B cell (primary cell): ENCODE measurements around the gene XPO6. TPM values are rescaled to one million over a fixed set of nuclear protein-coding genes. Genes with fewer than 3 reads are reported as not detected.

Source experiments
- ATAC-seq: fragments of 200-7000 bp; cut with Tn5 transposase; one replicate; pipeline ENCODE4 v1.10.0; 2021; ENCODE audit warnings: low read depth, mild to moderate bottlenecking, moderate number of reproducible peaks, moderate library complexity
- CTCF ChIA-PET: fragments of 350-600 bp; sonication (Branson Sonifier 250); formaldehyde crosslinking; loops from one replicate; lab custom pipeline; 2021; ENCODE audit warnings: antibody characterized with exemption, inconsistent platforms; lab: Charles Lee
- POLR2A ChIA-PET: fragments of 350-600 bp; sonication (Branson Sonifier 250); formaldehyde crosslinking; loops from one replicate; lab custom pipeline; 2021; ENCODE audit warnings: antibody characterized with exemption; lab: Charles Lee
- DNase-seq: peaks from one replicate; pipeline ENCODE4 v3.0.0; 2013
- H2AFZ ChIP-seq: 2 replicates; pipeline ENCODE4 v1.6.1; 2012; ENCODE audit warnings: mild to moderate bottlenecking, low read depth, low read length; ENCODE audit not compliant: insufficient read depth, poor library complexity, severe bottlenecking
- H3K27ac ChIP-seq, 2 donors: 1 replicate in 1 of 2; 2 replicates in 1 of 2; pipeline ENCODE4 v1.5.1; 2012 to 2013; ENCODE audit warnings: low read length in 2 of 2, mild to moderate bottlenecking in 2 of 2, moderate library complexity in 1 of 2
- H3K27me3 ChIP-seq, 4 experiments: fragments of 200-600 bp in 1 of 4; sonication (generic) in 1 of 4; replicated peaks in 1 of 4; 1 replicate in 2 of 4; 2 replicates in 2 of 4; pipeline versions ENCODE4 v1.6.1 to v1.7.0; 2013 to 2016; ENCODE audit warnings: low read length in 3 of 4, mild to moderate bottlenecking in 2 of 4, mixed read lengths in 1 of 4, moderate library complexity in 1 of 4; ENCODE audit not compliant: insufficient read depth in 4 of 4, control insufficient read depth in 3 of 4; ENCODE audit errors: control extremely low read depth in 1 of 4
- H3K36me3 ChIP-seq, 2 experiments: replicated peaks in 1 of 2; 1 replicate in 1 of 2; 2 replicates in 1 of 2; pipeline versions ENCODE4 v1.6.1 to v1.7.1; 2013; ENCODE audit warnings: low read length in 1 of 2; ENCODE audit not compliant: insufficient read depth in 2 of 2, control insufficient read depth in 1 of 2; ENCODE audit errors: control extremely low read depth in 1 of 2, extremely low read depth in 1 of 2
- H3K4me1 ChIP-seq, 2 donors: fragments of 200-600 bp in 1 of 2; sonication (generic) in 1 of 2; 1 replicate in 1 of 2; 2 replicates in 1 of 2; pipeline versions ENCODE4 v1.5.1 to v1.6.1; 2013 to 2017; ENCODE audit warnings: low read length in 2 of 2; ENCODE audit not compliant: control insufficient read depth in 2 of 2, insufficient read depth in 2 of 2
- H3K4me2 ChIP-seq: replicated peaks from 2 replicates; pipeline ENCODE3; 2012; ENCODE audit warnings: mild to moderate bottlenecking, low read depth, low read length; ENCODE audit not compliant: poor library complexity, severe bottlenecking
- H3K4me3 ChIP-seq, 5 experiments: fragments of 200-600 bp in 1 of 5; sonication (generic) in 1 of 5; 1 replicate in 3 of 5; 2 replicates in 2 of 5; pipeline versions ENCODE4 v1.5.1 to v1.7.0; 2011 to 2016; ENCODE audit warnings: low read length in 4 of 5, mild to moderate bottlenecking in 4 of 5, low read depth in 2 of 5, control low read depth in 1 of 5, moderate library complexity in 1 of 5; ENCODE audit not compliant: insufficient read depth in 1 of 5; ENCODE audit errors: control extremely low read depth in 1 of 5, extremely low read depth in 1 of 5
- H3K79me2 ChIP-seq: fragments of 200-600 bp; sonication (generic); one replicate; pipeline ENCODE4 v1.6.0; 2016; ENCODE audit warnings: low read length; ENCODE audit not compliant: control insufficient read depth, insufficient read depth
- H3K9ac ChIP-seq: fragments of 200-600 bp; sonication (generic); 2 replicates; pipeline ENCODE4 v1.6.1; 2017; ENCODE audit warnings: mild to moderate bottlenecking, low read length, moderate library complexity
- H3K9me3 ChIP-seq, 3 donors: one replicate each; pipeline versions ENCODE4 v1.6.1 to v1.7.1; 2013; ENCODE audit warnings: low read length in 2 of 3; ENCODE audit not compliant: control insufficient read depth in 2 of 3, insufficient read depth in 1 of 3; ENCODE audit errors: control extremely low read depth in 1 of 3
- H4K20me1 ChIP-seq: 2 replicates; pipeline ENCODE4 v1.6.0; 2012; ENCODE audit warnings: mild to moderate bottlenecking, low read length; ENCODE audit not compliant: insufficient read depth, control insufficient read depth, poor library complexity, severe bottlenecking
- H3K27ac Mint-ChIP-seq: one replicate; pipeline ENCODE4 v1.8.0; 2021; ENCODE audit warnings: mixed read lengths
- H3K27me3 Mint-ChIP-seq: one replicate; pipeline ENCODE4 v1.8.0; 2021; ENCODE audit warnings: mixed read lengths
- H3K4me1 Mint-ChIP-seq: one replicate; pipeline ENCODE4 v1.8.0; 2021; ENCODE audit warnings: mixed read lengths
- H3K4me3 Mint-ChIP-seq: one replicate; pipeline ENCODE4 v1.8.0; 2021; ENCODE audit warnings: mixed read lengths
- H3K9me3 Mint-ChIP-seq: one replicate; pipeline ENCODE4 v1.8.0; 2022; ENCODE audit warnings: mixed read lengths; ENCODE audit not compliant: insufficient read depth
- CTCF ChIP-seq: fragments of 200-600 bp; IDR thresholded peaks from one replicate; pipeline ENCODE4 v1.8.0; 2022; ENCODE audit warnings: antibody characterized with exemption, mild to moderate bottlenecking
- EZH2 ChIP-seq: IDR thresholded peaks from 2 replicates; pipeline ENCODE4 v1.6.1; 2012; ENCODE audit warnings: borderline replicate concordance, low read depth, mild to moderate bottlenecking, moderate library complexity, low read length; ENCODE audit not compliant: insufficient read depth, poor library complexity, severe bottlenecking
- WGBS: methylation state at CpG from one replicate; pipeline ENCODE4 v1.1.5; 2013; ENCODE audit warnings: missing lambda C conversion rate; ENCODE audit not compliant: insufficient coverage; 5-methylcytosine and 5-hydroxymethylcytosine counted together
- intact Hi-C: fragments of 100-400 bp; cut with micrococcal nuclease; formaldehyde crosslinking; loops from one replicate; pipeline ENCODE4 v1.10.0; 2022
- polyA plus RNA-seq: library from polyadenylated mRNA; depleted of rRNA; stranded (reverse); fragments of >200 nt; gene quantifications from 2 replicates; pipeline ENCODE4 v1.2.3, GENCODE V29; 2012
- total RNA-seq, 2 donors: library from RNA; stranded (reverse); fragments of 120-200 nt in 1 of 2; gene quantifications; 1 replicate in 1 of 2; 2 replicates in 1 of 2; pipeline versions ENCODE4 v1.2.3 to v1.2.4, GENCODE V29; 2013 to 2022

Gene XPO6
- total and polyA plus RNA-seq, 2 donors (not counting 1 experiment from before 2014, with no cell fraction given): 259 to 303 TPM

GRCh38 chr16:28121527-28121926 is 90.2 kb downstream of the XPO6 start:
- Histone ChIP-seq H3K36me3 (peaks cover 13 to 85% of the 10 kb centered on the region in 2 experiments), H3K4me3 (no peak overlapping the region), H3K27me3 (no peaks in the 10 kb centered on the region), H3K27ac (no peak overlapping the region), H3K4me1 (no peaks in the 10 kb centered on the region), H3K79me2 (no peaks in the 10 kb centered on the region), H2AFZ (no peak overlapping the region), H3K4me2 (no peak overlapping the region), H3K9me3 (no peaks in the 10 kb centered on the region), H3K9ac (no peak overlapping the region), H4K20me1 (peaks cover 14% of the 10 kb centered on the region)
- 91% methylated on average over 1 of the region's 2 CpGs for WGBS
- Mint-ChIP-seq H3K9me3 (no peaks in the 10 kb centered on the region), H3K27me3 (no peaks in the 10 kb centered on the region), H3K4me3 (no peak overlapping the region), H3K27ac (no peak overlapping the region), H3K4me1 (no peaks in the 10 kb centered on the region)
- ATAC-seq: no peak
- no peak for DNase-seq
- intact Hi-C loops: no loop called here
- POLR2A ChIA-PET: no interaction called here
- CTCF ChIA-PET: no interaction called here
- no peak for TF ChIP-seq EZH2
- no peak for TF ChIP-seq CTCF

- Histone ChIP-seq H3K4me2 (no peak overlapping the region), H3K9me3 (no peaks in the 10 kb centered on the region), H3K9ac (no peak overlapping the region), H3K27ac (no peak overlapping the region), H3K4me3 (no peak overlapping the region), H3K27me3 (no peaks in the 10 kb centered on the region), H3K4me1 (no peaks in the 10 kb centered on the region), H4K20me1 (peaks cover 7% of the 10 kb centered on the region), H3K79me2 (no peaks in the 10 kb centered on the region), H3K36me3 (peaks cover 13 to 82% of the 10 kb centered on the region in 2 experiments), H2AFZ (no peak overlapping the region)
- no peak for ATAC-seq
- ChIA-PET POLR2A (no interaction called here), CTCF (no interaction called here)
- TF ChIP-seq EZH2 (no peak), CTCF (no peak)
- Mint-ChIP-seq H3K27ac (no peak overlapping the region), H3K27me3 (no peaks in the 10 kb centered on the region), H3K4me3 (no peak overlapping the region), H3K9me3 (no peaks in the 10 kb centered on the region), H3K4me1 (no peaks in the 10 kb centered on the region)
- intact Hi-C loops: no loop called here
- DNase-seq: no peak
- WGBS: 94% methylated on average over 3 of the region's 3 CpGs
Measured at GRCh38 chr16:28120754-28121153, 91.0 kb downstream of the XPO6 start.
